H1 (cell line): ENCODE results near the gene IL21R. TPM values are rescaled to one million over a fixed set of nuclear protein-coding genes. Genes with fewer than 3 reads are reported as not detected.

ENCODE experiments used
- CTCF ChIA-PET: fragments of 300-600 bp; sonication (Branson Sonifier 250); formaldehyde crosslinking; loops from one replicate; lab custom pipeline; 2021; ENCODE audit not compliant: partially characterized antibody; lab: Charles Lee
- POLR2A ChIA-PET: fragments of 300-600 bp; sonication (Branson Sonifier 250); formaldehyde crosslinking; loops from one replicate; lab custom pipeline; 2021; ENCODE audit warnings: inconsistent platforms; ENCODE audit not compliant: partially characterized antibody; lab: Charles Lee
- DNase-seq, 2 experiments: peaks; one replicate each; pipeline versions ENCODE4 v3.0.0 to v3.0.0-alpha.2; 2010 to 2022; ENCODE audit warnings: low spot score in 2 of 2, low read depth in 1 of 2, mixed read lengths in 1 of 2
- FAIRE-seq: peaks from 2 replicates; lab custom pipeline; 2011; peaks lifted over from hg19 to GRCh38; lab: Jason Lieb, UNC
- H2AFZ ChIP-seq: 2 replicates; pipeline ENCODE4 v1.8.1; 2012; ENCODE audit warnings: low read length, inconsistent platforms
- H2AK5ac ChIP-seq: 2 replicates; pipeline ENCODE4 v1.6.1; 2013; ENCODE audit warnings: low read depth, low read length
- H2BK120ac ChIP-seq: replicated peaks from 2 replicates; pipeline ENCODE3; 2013; ENCODE audit warnings: low read depth, low read length, inconsistent platforms
- H2BK12ac ChIP-seq: 2 replicates; pipeline ENCODE4 v1.6.1; 2013; ENCODE audit warnings: low read depth, low read length
- H2BK15ac ChIP-seq: 2 replicates; pipeline ENCODE4 v1.6.1; 2013; ENCODE audit warnings: low read length
- H2BK20ac ChIP-seq: 2 replicates; pipeline ENCODE4 v1.6.1; 2013; ENCODE audit warnings: low read length
- H2BK5ac ChIP-seq: 2 replicates; pipeline ENCODE4 v1.6.1; 2013; ENCODE audit warnings: low read depth, low read length
- H3K14ac ChIP-seq: 2 replicates; pipeline ENCODE4 v1.6.1; 2013; ENCODE audit warnings: inconsistent platforms; ENCODE audit not compliant: insufficient read length
- H3K18ac ChIP-seq: 2 replicates; pipeline ENCODE4 v1.6.1; 2013; ENCODE audit warnings: low read length; ENCODE audit errors: extremely low read depth
- H3K23ac ChIP-seq: 2 replicates; pipeline ENCODE4 v1.6.1; 2013; ENCODE audit warnings: inconsistent platforms; ENCODE audit not compliant: insufficient read length
- H3K23me2 ChIP-seq: 2 replicates; pipeline ENCODE4 v1.6.1; 2013; ENCODE audit warnings: low read depth, low read length
- H3K27ac ChIP-seq: 2 replicates; pipeline ENCODE4 v1.6.1; 2011; ENCODE audit warnings: low read depth, low read length, inconsistent platforms
- H3K27me3 ChIP-seq, 4 experiments: replicated peaks in 1 of 4; 1 replicate in 1 of 4; 2 replicates in 3 of 4; pipeline versions ENCODE4 v1.6.1 to v1.8.1; 2011 to 2013; ENCODE audit warnings: low read length in 3 of 4, mild to moderate bottlenecking in 3 of 4, inconsistent platforms in 2 of 4, mixed read lengths in 2 of 4, moderate library complexity in 1 of 4; ENCODE audit not compliant: control insufficient read depth in 3 of 4, insufficient read depth in 3 of 4; ENCODE audit errors: extremely low read depth in 1 of 4
- H3K36me3 ChIP-seq, 4 experiments: 2 replicates each; pipeline versions ENCODE4 v1.6.1 to v1.8.1; 2011 to 2013; ENCODE audit warnings: mild to moderate bottlenecking in 4 of 4, low read length in 3 of 4, moderate library complexity in 2 of 4, control low read depth in 1 of 4, inconsistent platforms in 1 of 4; ENCODE audit not compliant: insufficient read depth in 4 of 4, control insufficient read depth in 2 of 4
- H3K4ac ChIP-seq: replicated peaks from 2 replicates; pipeline ENCODE3; 2013; ENCODE audit warnings: low read length, low read depth, mixed read lengths, inconsistent platforms; ENCODE audit not compliant: insufficient read length
- H3K4me1 ChIP-seq, 4 experiments: replicated peaks in 1 of 4; 1 replicate in 1 of 4; 2 replicates in 3 of 4; pipeline versions ENCODE4 v1.6.1 to v1.8.1; 2011 to 2013; ENCODE audit warnings: low read length in 3 of 4, inconsistent platforms in 2 of 4, mixed read lengths in 1 of 4; ENCODE audit not compliant: insufficient read depth in 4 of 4, control insufficient read depth in 3 of 4
- H3K4me2 ChIP-seq, 2 experiments: 2 replicates each; pipeline versions ENCODE4 v1.6.1 to v1.8.1; 2011 to 2013; ENCODE audit warnings: low read depth in 2 of 2, low read length in 2 of 2, control low read depth in 1 of 2, inconsistent platforms in 1 of 2, mild to moderate bottlenecking in 1 of 2; ENCODE audit not compliant: insufficient read depth in 1 of 2
- H3K4me3 ChIP-seq, 4 experiments: fragments of 200-600, 300-600 bp in 1 of 4; sonication (generic), shearing (Covaris generic), sonication (Bioruptor Twin) in 1 of 4; 2 replicates each; pipeline versions ENCODE4 v1.5.1 to v1.8.1; 2011 to 2016; ENCODE audit warnings: low read length in 4 of 4, low read depth in 3 of 4, control low read depth in 2 of 4, inconsistent platforms in 2 of 4, mild to moderate bottlenecking in 2 of 4, mixed read lengths in 1 of 4, moderate library complexity in 1 of 4; ENCODE audit not compliant: insufficient read depth in 2 of 4; ENCODE audit errors: extremely low read depth in 1 of 4
- H3K56ac ChIP-seq: replicated peaks from 2 replicates; pipeline ENCODE3; 2013; ENCODE audit warnings: low read depth, mild to moderate bottlenecking, mixed read lengths, low read length, inconsistent platforms; ENCODE audit not compliant: insufficient read length
- H3K79me1 ChIP-seq: 2 replicates; pipeline ENCODE4 v1.6.1; 2013; ENCODE audit warnings: low read depth, low read length, control low read depth
- H3K79me2 ChIP-seq, 2 experiments: 2 replicates each; pipeline versions ENCODE4 v1.6.1 to v1.8.1; 2012 to 2013; ENCODE audit warnings: low read length in 2 of 2, mild to moderate bottlenecking in 2 of 2, inconsistent platforms in 1 of 2; ENCODE audit not compliant: insufficient read depth in 2 of 2, control insufficient read depth in 1 of 2
- H3K9ac ChIP-seq, 4 experiments: replicated peaks in 1 of 4; 1 replicate in 1 of 4; 2 replicates in 3 of 4; pipeline versions ENCODE4 v1.6.1 to v1.8.1; 2011 to 2013; ENCODE audit warnings: low read depth in 3 of 4, low read length in 3 of 4, control low read depth in 2 of 4, mild to moderate bottlenecking in 2 of 4, moderate library complexity in 2 of 4, inconsistent platforms in 1 of 4; ENCODE audit errors: extremely low read depth in 1 of 4
- H3K9me3 ChIP-seq, 2 experiments: 2 replicates each; pipeline versions ENCODE4 v1.6.1 to v1.8.1; 2012 to 2013; ENCODE audit warnings: mild to moderate bottlenecking in 2 of 2, moderate library complexity in 2 of 2, control low read depth in 1 of 2, inconsistent platforms in 1 of 2, low read depth in 1 of 2, low read length in 1 of 2, mixed read lengths in 1 of 2; ENCODE audit not compliant: insufficient read depth in 2 of 2
- H4K20me1 ChIP-seq, 2 experiments: replicated peaks in 1 of 2; 2 replicates each; pipeline versions ENCODE3 to v1.8.1; 2011 to 2013; ENCODE audit warnings: inconsistent platforms in 2 of 2, low read length in 2 of 2, mild to moderate bottlenecking in 1 of 2; ENCODE audit not compliant: insufficient read depth in 2 of 2, control insufficient read depth in 1 of 2
- H4K5ac ChIP-seq: 2 replicates; pipeline ENCODE4 v1.6.1; 2013; ENCODE audit warnings: low read length, low read depth, mixed read lengths, inconsistent platforms; ENCODE audit not compliant: insufficient read length
- H4K8ac ChIP-seq: 2 replicates; pipeline ENCODE4 v1.8.0; 2013; ENCODE audit warnings: mild to moderate bottlenecking, moderate library complexity, low read length, inconsistent platforms; ENCODE audit not compliant: insufficient read depth; ENCODE audit errors: extremely low read depth
- H4K91ac ChIP-seq: replicated peaks from 2 replicates; pipeline ENCODE3; 2013; ENCODE audit warnings: low read length, mixed read lengths, inconsistent platforms; ENCODE audit not compliant: insufficient read length
- CEBPB ChIP-seq: IDR thresholded peaks from 2 replicates; pipeline ENCODE4 v1.6.1; 2012; ENCODE audit warnings: low read depth, low read length
- EZH2 ChIP-seq: fragments of 200-600 bp; sonication (generic); IDR thresholded peaks from 2 replicates; pipeline ENCODE4 v1.7.1; 2012; ENCODE audit warnings: low read depth, mild to moderate bottlenecking, moderate library complexity, low read length, inconsistent platforms; ENCODE audit not compliant: severe bottlenecking
- RXRA ChIP-seq: IDR thresholded peaks from 2 replicates; pipeline ENCODE4 v1.6.1; 2011; ENCODE audit warnings: low read depth, mild to moderate bottlenecking, low read length, moderate library complexity; ENCODE audit not compliant: insufficient read depth
- SIRT6 ChIP-seq: IDR thresholded peaks from one replicate; pipeline ENCODE4 v1.7.1; 2012; ENCODE audit warnings: low read length, inconsistent platforms
- TAF7 ChIP-seq: optimal IDR thresholded peaks from 2 replicates; pipeline ENCODE3; 2011; ENCODE audit warnings: low read depth, mild to moderate bottlenecking, inconsistent platforms, low read length, moderate library complexity, borderline replicate concordance
- TCF12 ChIP-seq: IDR thresholded peaks from 2 replicates; pipeline ENCODE4 v1.6.1; 2011; ENCODE audit warnings: low read depth, mild to moderate bottlenecking, low read length
- WGBS, 2 experiments: shearing (Covaris generic) in 1 of 2; methylation state at CpG; one replicate each; pipeline versions ENCODE4 v1.1.6 to v1.1.7; 2013 to 2015; ENCODE audit warnings: low lambda C conversion rate in 2 of 2, mixed read lengths in 2 of 2, inconsistent platforms in 1 of 2, low coverage in 1 of 2, missing lambda C conversion rate in 1 of 2; ENCODE audit not compliant: insufficient replicate concordance in 2 of 2, insufficient coverage in 1 of 2, insufficient read length in 1 of 2; ENCODE audit errors: extremely low coverage in 1 of 2, missing lambda C conversion rate in 1 of 2; 5-methylcytosine and 5-hydroxymethylcytosine counted together
- polyA plus RNA-seq, 7 experiments: library from polyadenylated mRNA; depleted of rRNA in 3 of 7; stranded (reverse) in 5 of 7; unstranded in 2 of 7; fragments of >200 nt in 5 of 7; fragments of 200-250 nt in 2 of 7; gene quantifications; 1 replicate in 5 of 7; 2 replicates in 1 of 7; 4 replicates in 1 of 7; pipeline versions ENCODE4 v1.2.1 to v1.2.3, GENCODE V29; 2011 to 2013; ENCODE audit warnings: missing spikeins in 2 of 7, mixed read lengths in 2 of 7
- total RNA-seq: library from RNA; stranded (reverse); fragmentation: NEBNext Ultra II Directional; extraction: Animal tissue kit (Norgen Biotek cat#: 25700); gene quantifications from 2 replicates; pipeline ENCODE4 v1.2.1, GENCODE V29; 2021

IL21R gene
- total and polyA plus RNA-seq, 2 of the 8 experiments (the other 6 are each of a cell fraction or from before 2014, with no cell fraction given): 0.34 to 0.70 TPM

DNA sequence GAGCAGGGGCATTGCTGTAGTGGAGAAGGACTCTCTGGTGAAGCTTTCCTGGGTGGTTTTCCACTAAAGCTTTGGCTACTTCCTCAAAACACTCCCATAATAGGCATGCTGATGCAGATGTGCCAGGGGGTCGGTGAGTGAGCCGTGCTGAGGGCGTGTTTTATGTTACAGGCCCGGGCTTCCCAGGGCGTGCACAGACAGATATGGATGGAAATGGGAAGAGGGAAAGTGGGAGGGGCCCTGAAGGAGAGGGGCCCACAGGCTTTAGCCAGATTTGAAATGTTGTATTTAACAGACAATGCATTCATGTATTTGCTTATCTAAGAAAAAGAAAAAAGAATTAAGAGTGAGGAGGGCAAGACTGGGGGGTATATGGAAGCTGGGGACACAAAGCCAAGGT lies 56.3 kb downstream of the IL21R start:
- H3K23ac ChIP-seq: no peak overlapping the region
- H3K79me2 ChIP-seq: no peaks in the 10 kb centered on the region
- H4K5ac ChIP-seq: no peak overlapping the region
- no peaks in the 10 kb centered on the region for H3K79me1 ChIP-seq
- H2BK120ac ChIP-seq: no peak overlapping the region
- 94% methylated on average over 5 of the region's 5 CpGs; no CpG with 5 or more reads in 1 of the 2 experiments for WGBS, 2 experiments
- no peak overlapping the region for H2AFZ ChIP-seq
- H2BK20ac ChIP-seq: no peak overlapping the region
- H3K4me3 ChIP-seq: no peak overlapping the region
- H3K4ac ChIP-seq: no peak overlapping the region
- ChIA-PET POLR2A (interaction anchor here (2.0 kb wide), 1 partner anchor 8 kb away, joined by 6 read pairs; no protein-coding TSS in a partner anchor), CTCF (interaction anchor here (0.9 kb wide), 1 partner anchor 31 kb away, joined by 3 read pairs; no protein-coding TSS in a partner anchor)
- H2BK5ac ChIP-seq: no peak overlapping the region
- no peak overlapping the region for H4K91ac ChIP-seq
- no peaks in the 10 kb centered on the region for H3K9me3 ChIP-seq
- H2AK5ac ChIP-seq: no peak overlapping the region
- no peaks in the 10 kb centered on the region for H3K4me1 ChIP-seq
- no peak overlapping the region for H2BK15ac ChIP-seq
- no peak overlapping the region for H3K14ac ChIP-seq
- H4K8ac ChIP-seq: no peak overlapping the region
- H3K9ac ChIP-seq: no peak overlapping the region
- no peak overlapping the region for H3K4me2 ChIP-seq
- H3K18ac ChIP-seq: no peak overlapping the region
- peaks cover 4 to 22% (median 16%) of the 10 kb centered on the region in 4 experiments; a peak in 6 of 8 replicates for H3K36me3 ChIP-seq
- H3K56ac ChIP-seq: no peak overlapping the region
- H2BK12ac ChIP-seq: no peak overlapping the region
- TF ChIP-seq TCF12: no peak
- TF ChIP-seq CEBPB: no peak
- no peak for TF ChIP-seq RXRA
- TF ChIP-seq TAF7: no peak
- no peak for TF ChIP-seq SIRT6
- TF ChIP-seq EZH2: no peak
- H3K27ac ChIP-seq: no peak overlapping the region
- H3K27me3 ChIP-seq: no peaks in the 10 kb centered on the region
- H4K20me1 ChIP-seq: peaks cover 2 to 7% of the 10 kb centered on the region in 2 experiments
- DNase-seq: no peak
- no peak for FAIRE-seq
- H3K23me2 ChIP-seq: peaks cover 4% of the 10 kb centered on the region; the same call in 1 of the 2 replicates
